GM20000 (cell line): Measurements from ENCODE around the gene HBA1.
"Not testable (repeated sequence)": the region's sequence is repeated elsewhere in the genome, so short reads cannot be mapped to it uniquely, and the experiment has no call there.

Source experiments
- DNase-seq: peaks from one replicate; pipeline ENCODE4 v3.0.0; 2012; ENCODE audit warnings: low spot score
- CTCF ChIP-seq: IDR thresholded peaks from 2 replicates; pipeline ENCODE4 v1.5.1; 2012; ENCODE audit warnings: mild to moderate bottlenecking, control low read depth; ENCODE audit errors: extremely low read depth, missing control alignments

The HBA1 gene

DNA sequence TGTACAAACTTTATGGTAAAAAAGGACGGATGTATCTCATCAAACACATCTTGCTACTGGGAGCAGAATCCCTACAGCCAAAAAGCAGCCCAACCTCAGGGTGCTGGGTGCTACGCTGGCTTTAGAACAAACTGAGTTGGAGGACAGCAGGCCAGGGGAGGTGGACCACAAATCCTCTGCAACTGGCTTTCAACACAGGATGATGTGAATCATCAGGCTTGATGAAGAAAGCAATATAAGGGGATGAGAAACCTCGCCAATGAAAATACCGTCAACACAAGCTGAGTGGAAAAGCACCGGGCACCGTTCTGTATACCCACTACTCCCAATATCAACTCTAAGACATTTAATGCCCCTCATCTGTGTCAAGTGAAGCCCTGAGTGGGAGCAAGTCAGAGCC is 18.0 kb downstream of the HBA1 start:
- no peak for DNase-seq
- no peak for TF ChIP-seq CTCF

DNA sequence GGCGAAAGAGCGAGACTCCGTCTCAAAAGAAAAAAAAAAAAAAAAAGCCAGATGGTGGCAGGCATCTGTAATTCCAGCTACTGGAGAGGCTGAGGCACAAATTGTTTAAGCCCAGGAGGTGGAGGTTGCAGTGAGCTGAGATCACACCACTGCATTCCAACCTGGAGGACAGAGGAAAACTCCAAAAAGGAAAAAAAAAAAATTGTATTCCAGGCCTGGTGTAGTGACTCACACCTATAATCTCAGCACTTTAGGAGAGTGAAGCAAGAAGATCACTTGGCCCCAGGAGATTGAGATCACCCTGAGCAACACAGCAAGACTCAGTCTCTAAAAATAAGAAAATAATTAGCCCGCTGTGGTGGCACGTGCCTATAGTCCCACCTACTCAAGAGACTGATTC is 23.9 kb downstream of the HBA1 start:
- no peak for DNase-seq
- no peak for TF ChIP-seq CTCF

- DNase-seq: no peak
- TF ChIP-seq CTCF: no peak
Observed at GRCh38 chr16:203246-203645, 26.8 kb downstream of the HBA1 start.

DNA sequence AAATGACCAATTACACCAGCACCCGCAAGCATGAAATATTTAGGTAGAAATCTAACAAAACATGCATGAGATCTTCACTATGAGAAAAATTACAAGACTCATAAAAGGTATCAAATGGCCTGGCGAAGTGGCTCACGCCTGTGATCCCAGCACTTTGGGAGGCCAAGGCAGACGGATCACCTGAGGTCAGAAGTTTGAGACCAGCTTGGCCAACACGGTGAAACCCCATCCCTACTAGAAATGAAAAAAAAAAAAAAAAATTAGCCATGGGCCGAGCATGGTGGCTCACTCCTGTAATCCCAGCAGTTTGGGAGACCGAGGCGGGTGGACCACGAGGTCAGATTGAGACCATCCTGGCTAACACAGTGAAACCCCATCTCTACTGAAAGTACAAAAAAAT is 27.6 kb downstream of the HBA1 start:
- not testable (repeated sequence) for DNase-seq

- DNase-seq: not testable (repeated sequence)
Observed at GRCh38 chr16:209359-209758, 32.9 kb downstream of the HBA1 start.

DNA sequence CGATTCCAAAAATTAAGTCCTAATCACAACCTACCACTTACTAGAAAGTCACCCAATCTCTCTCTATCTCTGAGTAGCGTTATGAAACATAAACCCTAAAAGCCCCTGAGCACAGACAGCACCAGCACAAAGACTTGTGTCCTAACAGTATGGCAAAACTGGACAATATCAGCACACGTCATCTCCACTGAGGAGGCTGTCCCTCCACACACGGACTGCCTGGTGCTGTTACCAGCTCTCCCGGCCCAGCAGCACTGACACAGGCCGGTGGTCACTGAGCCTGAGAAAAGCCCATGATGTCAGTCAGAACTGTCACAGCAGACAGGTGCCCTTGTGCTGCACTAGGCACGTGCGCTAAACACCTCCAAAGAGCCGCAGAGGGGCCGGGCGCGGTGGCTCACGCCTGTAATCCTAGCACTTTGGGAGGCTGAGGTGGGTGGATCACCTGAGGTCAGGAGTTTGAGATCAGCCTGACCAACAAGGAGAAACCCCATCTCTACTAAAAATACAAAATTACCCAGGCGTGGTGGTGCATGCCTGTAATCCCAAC is 35.2 kb downstream of the HBA1 start:
- DNase-seq: not testable (repeated sequence)

DNA sequence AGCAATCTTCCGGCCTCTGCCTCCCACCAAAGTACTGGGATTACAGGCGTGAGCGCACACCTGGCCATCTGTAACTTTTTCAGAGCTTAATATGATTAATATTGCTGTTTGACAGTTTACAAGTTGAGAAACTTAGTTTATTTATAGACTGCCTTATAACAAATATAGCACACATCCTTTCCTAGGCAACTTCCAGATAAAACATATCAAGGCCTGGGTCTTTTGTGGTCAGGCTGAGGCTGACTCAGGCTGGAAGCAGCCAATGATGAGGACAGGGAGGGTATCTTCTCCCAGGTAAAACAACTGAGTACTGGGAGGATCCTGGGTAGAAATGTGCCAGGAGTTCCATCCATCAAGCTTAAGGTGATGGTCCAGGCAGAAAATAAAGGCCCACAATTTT is 36.5 kb downstream of the HBA1 start:
- no peak for DNase-seq
- no peak for TF ChIP-seq CTCF

GRCh38 chr16:220021-220420 is 43.5 kb downstream of the HBA1 start:
- TF ChIP-seq CTCF: no peak
- no peak for DNase-seq
